ENCODE results near the gene CEBPB.
"Not testable (repeated sequence)": the region's sequence is repeated elsewhere in the genome, so short reads cannot be mapped to it uniquely, and the experiment has no call there.

CEBPB gene

DNA sequence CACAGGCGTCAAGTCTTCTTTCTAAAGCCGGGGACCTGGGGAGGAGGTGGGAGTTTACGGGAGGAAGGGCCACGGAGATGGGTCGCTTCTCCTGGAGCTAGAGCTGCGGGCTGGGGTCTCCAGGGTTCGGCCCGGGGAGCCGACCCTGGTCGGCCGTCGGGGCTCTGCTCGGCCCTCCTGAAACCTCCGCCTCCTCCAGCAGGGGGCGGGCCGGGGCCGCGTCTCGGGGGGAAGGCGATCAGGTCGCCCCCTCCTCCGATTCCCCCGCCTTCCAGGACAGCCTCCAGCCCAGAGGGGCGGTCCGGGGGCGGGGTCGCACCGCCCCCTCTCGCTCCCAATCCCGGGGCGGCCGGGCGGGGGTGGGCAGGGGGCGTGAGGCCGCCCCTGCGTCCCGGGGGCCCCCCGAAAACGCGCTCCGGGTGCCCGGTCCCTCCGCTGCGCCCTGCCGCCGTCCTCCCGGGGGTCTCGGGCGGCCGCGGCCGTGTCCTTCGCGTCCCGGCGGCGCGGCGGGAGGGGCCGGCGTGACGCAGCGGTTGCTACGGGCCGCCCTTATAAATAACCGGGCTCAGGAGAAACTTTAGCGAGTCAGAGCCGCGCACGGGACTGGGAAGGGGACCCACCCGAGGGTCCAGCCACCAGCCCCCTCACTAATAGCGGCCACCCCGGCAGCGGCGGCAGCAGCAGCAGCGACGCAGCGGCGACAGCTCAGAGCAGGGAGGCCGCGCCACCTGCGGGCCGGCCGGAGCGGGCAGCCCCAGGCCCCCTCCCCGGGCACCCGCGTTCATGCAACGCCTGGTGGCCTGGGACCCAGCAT is at the start of gene CEBPB:
Gene CEBPB, plus strand, starts transcription at position 580 of the 814 bp plus-strand sequence. Its CDS starts 204 bp downstream, at position 784.
- peak; percentile 85 for DNase-seq

DNA sequence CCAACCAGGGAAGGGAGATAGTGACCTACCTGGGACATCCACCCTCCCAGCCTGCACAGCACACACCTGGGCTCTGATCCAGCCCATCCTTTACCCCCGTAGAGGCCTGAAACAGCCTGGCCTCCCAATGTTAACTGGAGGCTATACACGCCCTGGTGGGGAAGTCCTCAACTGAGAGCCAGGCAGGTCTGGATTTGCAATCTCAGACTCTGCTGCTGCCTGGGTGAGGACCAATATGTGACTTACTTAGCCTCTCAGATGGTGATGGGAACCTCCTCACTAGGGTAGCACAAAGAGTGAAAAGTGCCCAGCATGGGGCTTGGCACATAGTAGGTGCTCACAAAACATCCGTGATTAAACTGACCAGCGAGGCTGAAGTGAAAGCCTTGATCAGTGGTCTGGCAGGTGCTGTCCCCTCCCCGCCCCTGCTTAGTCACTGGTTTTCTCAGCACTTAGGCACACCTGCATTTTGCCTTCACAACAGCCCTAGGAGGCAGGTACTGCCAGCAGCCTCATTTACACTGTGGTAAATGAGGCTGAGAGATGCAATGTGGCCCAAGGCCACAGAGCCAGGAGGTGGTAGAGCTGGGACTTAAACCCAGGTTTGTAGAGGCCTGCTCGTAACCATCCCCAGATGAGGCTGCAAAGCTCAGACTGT is 49.5 kb upstream of the CEBPB start:
- no peak for DNase-seq

DNA sequence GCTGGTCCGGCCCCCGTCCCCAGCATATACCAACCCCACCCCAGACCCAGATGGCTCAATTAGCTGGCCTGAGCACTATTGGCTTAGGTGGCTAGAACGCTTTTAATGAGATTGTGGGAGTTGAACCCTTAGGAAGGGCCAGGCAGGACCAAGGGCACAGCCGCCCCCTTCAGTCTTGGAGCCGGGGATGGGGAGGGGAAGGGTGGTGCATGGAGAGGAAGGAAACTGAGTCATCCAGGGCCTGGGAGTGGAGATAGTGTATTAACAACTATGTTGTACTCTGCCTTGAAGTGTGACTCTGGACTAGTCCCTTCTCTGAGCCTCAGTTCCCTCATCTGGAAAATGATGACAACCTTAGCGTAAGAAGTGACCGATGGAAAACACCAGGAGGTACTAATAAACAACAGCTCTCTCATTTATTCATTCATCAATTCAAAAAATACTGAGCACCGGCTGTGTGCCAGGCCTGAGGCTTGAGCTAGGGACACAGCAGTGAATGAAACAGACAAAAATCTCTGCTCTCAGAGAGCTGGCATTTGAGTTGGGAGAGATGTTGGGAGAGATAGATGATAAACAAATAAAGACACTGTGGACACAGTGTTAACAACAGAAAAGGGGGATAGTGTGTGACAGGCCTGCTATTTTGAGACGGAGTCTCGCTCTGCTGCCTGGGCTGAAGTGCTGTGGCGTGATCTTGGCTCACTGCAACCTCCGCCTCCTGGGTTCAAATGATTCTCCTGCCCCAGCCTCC is 48.6 kb upstream of the CEBPB start:
- DNase-seq: no peak

DNA sequence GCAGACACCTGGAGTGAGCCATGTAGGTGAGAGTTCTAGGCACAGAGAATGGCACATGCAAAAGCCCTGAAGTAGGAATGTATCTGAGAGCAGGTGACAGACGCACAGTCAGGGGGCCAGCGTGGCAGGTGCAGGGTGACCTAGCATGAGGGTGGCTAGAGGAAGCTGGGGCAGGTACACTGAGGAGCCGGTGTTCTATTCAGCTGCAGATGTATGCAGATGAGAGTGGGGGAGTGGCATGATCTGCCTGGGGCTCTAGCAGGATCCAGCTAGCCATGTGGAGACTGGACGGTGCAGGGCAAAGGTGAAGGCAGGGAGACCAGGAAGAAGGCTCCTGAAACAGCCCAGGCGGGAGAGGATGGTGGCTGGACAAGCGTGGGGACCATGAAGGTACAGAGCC is 47.8 kb upstream of the CEBPB start:
- DNase-seq: no peak

DNA sequence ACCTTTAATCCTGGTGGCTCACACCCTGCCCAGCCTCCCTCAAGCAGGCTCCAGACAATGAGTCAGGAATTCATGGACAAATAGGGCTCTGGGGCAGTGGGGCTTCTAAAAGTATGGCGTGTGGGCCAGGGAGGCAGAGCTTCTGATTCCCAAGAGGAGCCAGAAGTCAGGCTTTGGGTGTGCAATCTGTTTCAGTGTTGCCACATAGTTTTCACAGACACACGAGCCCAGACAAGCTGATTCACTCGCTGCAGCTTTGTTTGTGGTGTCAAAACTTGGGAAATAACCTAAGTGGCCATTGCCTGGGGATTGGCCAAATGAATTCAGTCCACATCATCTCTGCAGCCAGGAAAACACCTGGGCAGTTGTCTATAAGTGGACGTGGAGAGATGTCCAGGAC is 46.3 kb upstream of the CEBPB start:
- DNase-seq: no peak

DNA sequence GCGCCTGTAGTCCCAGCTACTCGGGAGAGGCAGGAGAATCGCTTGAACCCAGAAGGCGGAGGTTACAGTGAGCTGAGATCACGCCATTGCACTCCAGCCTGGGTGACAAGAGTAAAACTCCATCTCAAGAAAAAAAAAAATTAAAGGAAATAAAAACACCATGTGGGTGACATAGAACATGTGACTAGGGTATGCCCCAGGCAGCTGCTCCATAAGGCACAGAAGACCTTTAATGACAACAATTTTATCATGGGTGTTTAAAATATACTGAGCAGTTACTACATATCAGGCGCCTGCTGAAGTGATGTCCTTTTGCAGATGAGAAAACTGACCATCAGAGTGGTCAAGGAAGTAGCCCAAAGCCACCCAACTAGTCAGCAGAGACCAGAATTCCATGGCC is 45.1 kb upstream of the CEBPB start:
- no peak for DNase-seq

DNA sequence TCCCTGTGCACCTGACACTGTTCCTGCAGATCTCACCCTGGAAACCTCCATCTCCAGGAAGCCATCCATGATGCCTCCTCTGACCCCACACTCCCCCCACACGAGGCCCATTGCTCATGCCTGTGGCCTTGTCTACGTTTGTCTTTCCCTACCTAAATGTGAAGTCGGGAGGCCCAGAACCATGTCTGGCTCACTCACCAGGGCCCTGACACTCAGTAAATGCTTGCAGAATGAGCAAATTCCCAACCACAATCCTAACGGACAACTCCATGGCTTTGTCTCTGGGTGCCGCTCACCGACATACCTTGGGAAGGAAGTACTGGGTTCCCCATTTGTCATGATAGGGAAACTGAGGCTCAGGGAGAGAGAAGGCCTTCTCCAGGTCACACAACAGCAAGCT is 44.4 kb upstream of the CEBPB start:
- DNase-seq: no peak

DNA sequence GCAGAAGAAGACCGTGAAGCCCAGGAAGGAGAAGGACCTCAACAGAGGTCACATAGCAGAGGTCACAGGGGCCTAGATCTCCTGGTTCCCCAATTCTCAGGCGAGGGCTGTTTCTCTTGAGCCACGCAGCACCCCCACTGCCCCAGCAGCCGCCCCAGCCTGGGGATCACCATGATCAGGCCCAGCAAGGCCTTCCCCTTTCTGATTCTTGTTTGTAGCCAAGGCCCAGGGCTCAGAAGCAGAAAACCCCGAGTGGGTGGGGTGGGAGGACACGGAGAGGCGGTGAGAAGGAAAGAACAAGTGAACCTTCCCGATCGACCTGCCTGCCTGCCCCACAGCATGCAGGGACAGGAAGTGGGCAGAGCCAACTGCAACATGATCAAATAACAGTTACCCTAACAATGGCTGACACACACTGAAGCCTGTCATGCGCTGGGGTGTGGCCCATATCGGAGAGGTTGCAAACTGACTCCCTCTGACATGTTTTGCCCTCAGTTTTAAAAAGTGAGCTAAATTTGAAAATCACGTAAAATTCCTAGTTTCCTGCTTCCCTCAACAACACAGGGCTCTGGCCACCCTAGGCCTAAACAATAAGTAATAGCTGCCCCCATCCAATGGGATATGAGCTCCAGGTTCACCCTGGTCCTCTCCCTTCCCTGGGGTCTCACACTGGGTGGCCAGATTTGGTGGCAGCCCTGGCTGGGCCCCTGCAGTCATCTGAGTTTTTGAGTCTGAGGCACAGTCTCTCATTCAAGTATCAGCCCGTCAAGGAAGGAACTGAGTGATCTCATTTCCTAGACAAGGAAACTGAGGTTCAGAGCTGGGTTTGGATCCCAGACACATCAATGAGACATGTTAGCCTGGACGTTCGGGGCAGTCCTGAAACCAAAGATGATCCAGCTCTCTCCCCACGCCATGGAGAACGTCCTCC is 43.6 kb upstream of the CEBPB start:
- no peak for DNase-seq

DNA sequence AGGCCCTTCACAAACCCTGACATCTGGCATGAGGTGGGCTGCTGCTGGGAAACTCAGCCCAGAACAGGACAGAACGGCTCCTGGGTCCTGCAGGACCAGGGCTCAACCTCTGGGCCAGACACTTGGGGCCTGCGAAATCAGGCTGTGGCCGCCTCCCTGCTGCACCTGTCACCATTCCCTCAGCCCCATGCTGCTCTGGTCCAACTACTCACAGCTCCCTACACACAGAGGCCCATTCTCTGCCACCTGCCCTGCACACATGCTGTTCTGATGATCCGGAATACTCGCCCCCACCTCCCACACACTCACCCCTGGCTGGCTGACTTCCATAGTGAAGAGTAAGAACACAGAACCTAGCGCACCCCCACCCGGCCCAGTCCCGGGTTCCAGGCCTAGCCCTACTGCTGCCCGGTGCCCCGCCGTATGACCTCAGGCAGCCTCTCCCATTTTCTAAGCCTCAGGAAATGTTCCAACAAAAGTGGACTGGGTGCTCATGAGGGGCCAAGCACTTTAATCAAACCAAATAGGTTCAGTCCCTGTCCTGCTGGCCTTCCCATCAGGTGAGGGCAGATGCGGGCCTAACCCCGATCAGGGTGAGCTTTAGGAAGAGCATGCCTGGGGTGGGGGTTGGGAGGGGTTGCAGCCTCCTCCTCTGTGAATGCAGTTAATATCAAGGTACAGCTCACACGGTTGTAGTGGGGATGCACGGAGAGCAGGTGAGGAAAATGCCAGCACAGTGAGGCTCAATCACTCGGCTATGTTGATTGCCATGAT is 41.0 kb upstream of the CEBPB start:
- DNase-seq: no peak

DNA sequence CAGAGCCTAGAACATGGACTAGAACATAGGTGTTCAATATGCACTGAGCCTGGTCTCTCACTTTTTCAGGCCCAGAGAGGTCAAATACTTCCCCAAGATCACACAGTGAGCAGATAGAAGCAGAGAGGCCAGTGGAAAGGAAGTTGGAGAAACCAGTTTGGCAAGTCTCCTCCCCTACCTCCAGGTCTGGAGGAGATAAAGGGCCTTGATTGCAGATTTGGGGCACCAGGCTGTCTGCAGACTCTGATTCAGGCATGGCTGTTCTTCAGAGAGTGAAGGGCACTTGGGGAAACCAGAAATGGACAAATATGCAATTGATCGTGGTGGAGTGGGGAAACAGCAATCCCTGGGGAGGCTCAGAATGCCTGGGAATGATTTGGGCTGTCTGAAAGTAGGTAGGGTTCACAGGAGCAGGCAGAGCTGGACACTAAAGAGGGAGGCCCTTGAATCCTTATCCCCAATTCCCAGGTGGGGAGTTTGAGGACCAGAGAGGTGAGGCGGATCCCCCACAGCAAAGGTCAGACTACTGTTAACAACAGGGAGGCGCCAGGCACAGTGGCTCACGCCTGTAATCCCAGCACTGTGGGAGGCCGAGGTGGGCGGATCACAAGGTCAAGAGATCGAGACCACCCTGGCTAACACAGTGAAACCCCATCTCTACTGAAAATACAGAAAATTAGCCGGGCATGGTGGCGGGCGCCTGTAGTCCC is 39.4 kb upstream of the CEBPB start:
- DNase-seq: no peak

DNA sequence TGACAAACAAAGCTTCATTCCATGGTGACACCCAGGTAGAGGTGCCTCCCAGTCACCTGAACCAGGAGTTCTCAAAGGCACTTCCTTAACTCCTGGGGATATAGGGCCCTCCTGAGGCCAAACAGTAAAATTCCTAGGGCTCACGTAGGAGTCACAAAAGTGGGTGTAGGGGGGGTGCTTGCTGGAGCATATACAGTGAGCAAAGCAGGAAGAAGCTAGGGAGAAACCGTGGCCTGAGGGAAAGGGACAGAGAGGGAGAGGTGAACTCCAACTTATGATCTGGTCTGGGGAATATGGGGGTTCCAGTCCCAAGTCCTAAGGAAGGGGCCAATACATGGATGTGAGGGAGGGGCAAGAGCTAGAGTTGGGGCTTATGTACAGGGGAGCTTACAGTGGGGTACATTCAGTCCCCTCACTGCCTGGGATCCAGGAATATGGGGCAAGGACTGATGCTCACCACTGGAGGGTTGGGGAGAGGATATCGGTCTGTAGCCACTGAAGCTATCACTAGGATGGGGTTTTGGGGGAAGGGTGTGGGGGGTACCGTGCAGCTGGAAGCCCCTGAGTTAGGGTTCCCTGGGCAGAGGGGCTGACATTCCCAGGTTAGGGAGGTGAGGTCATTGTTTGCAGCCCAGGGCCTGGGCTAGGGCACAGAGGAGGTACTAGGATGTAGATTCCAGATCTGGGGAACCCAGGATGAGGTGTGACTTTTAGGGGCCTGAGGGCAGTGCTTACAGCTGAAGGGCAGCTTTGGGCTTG is 38.1 kb upstream of the CEBPB start:
- no peak for DNase-seq

DNA sequence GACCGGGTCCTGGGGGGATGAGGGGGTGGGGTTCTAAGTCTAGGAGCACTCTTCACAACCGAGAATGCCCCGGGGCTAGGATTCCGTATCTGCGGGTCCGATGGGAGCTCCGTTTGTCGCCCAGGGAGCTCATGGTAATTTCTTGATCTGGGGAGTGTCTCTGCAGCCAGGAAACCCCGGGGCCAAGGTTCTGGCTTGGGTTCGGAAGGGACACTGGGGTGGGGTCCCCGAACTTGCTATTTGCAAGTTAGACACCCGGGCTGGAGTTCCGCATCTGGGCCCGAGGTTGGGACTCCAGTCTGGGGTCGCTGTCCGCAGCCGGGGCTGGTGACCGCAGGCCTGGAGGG is 37.5 kb upstream of the CEBPB start:
- no peak for DNase-seq

DNA sequence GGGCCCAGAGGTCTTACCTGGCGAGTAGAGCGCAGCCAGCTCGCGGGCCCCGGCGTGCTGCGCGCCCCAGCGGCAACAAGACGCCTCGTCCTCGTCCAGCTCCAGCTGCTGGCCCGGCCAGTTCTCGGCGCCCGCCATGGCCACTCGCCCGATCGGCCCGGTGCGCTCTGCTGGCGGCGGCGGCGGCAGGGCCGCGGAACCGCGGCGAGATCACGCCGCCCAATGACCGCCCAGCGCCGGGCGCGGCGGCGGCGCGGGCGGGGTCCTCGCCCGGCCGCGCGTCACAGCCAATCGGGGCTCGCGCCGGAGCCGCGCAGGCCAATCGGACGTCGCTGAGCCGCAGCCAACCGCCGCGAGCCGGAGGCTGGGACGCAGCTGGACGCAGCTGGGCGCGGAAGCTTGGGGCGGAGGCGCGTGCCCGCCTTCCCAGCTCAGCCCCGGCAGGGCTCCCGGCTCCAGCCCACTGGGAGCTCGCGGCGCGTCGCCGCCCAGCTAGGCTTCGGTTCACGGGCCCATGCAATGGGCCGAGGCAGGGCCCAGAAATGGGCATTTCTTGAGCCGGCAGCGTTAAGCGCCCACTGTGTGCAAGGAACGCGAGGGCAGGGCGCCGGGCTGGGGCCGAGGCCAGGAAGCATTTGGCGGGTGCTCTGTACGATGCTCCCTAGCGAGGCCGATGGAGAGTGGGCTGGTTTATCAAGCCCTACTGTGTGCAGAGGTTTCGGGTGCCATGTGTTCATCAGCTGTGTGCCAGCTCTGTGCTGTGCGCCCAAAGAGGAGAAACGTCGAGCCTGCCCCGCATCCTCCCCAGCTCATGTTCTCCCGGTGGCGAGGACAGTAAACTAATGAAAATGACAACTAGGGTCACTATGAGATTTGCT is 36.9 kb upstream of the CEBPB start, which contains the start of gene PEDS1:
Gene PEDS1, minus strand, starts transcription at position 224 of the 878 bp plus-strand sequence. Its CDS starts 86 bp downstream, at position 138.
- peak; percentile 90 for DNase-seq

DNA sequence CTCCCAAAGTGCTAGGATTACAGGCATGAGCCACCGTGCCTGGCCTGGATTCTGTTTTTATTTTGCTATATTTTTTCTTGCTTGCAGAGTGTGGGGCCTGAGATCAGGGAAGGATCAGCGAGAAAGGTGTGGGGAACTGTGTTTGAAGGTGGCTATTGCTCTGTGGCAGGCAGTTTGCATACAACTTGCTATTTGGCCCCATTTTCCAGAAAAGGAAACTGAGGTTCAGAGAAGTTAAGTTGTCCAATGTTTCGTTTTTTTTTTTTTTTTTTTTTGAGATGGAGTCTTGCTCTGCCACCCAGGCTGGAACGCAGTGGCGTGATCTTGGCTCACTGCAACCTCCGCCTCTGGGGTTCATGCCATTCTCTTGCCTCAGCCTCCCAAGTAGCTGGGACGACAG is 29.1 kb upstream of the CEBPB start:
- DNase-seq: not testable (repeated sequence)

DNA sequence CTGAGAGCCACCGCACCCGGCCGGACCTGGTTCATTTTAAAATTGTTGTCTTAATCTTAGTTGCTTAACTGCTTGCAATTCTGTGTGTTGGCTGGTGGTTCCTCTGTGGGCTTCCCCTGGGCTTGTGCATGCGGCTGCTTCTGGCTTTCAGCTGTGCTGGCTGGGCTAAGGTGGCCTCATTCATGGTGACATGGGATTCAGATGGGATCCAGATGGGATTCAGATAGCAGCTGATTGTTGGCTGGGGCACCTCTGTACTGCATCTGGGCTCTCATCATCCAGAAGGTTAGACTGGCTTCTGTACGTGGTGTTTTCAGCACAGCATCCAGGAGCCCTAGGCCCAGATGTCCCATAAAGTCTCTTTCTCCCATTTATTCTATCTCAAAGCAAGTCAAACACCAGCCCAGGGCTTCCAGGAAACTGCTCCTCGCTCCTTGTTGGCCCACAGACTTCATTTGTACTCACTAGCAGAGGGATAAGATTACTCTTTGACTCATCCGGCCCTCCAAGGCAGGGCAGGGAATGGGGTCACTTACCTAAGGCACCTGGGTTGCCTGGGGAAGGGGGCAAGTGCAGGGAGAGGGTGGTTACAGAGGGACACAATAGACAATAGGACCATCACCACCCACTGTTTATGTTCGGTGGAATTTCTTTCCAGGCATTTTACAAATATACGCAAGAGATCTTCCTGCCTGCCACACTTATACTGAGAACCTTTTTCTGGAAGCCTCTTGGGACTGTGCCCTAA is 26.9 kb upstream of the CEBPB start:
- no peak for DNase-seq

DNA sequence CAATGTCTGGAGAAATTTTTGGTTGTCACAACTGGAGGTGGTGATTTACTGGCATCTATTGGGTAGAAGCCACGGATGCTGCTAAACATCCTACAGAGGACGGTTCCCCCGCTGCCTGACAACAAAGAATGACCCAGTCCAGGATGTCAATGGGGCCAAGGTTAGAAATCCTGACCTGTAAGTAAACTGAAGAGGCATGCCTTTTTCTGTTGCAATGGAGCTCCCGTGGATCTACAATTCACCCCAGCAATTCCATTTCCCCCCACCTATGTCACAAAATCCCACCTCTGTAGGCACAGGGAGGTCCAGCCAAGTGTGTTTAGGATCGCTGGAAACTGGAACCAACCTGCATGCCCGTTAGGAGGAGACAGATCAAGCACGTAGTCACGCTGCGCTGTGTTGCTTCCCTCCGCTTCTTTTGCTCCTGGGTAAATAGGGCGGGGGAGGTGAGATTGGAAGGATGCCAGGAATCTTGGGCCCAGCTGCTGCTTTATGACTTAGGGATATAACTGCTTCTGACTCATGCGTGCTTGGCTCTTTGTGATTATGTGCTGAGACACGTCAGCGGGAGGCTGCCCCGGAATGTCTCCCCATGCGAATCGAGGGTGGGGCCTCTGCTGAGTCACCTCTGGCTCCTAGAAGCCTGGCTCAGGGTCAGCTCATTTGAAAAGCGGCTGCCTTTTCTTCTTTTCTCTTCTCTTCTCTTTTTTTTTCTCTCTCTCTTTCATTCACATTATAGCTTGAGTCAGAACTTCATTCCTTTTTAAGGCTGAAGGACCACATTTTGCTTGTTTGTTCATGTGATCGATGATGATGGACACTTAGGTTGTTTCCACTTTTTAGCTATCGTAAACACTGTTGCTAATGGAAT is 24.7 kb upstream of the CEBPB start:
- DNase-seq: peak; percentile 98

DNA sequence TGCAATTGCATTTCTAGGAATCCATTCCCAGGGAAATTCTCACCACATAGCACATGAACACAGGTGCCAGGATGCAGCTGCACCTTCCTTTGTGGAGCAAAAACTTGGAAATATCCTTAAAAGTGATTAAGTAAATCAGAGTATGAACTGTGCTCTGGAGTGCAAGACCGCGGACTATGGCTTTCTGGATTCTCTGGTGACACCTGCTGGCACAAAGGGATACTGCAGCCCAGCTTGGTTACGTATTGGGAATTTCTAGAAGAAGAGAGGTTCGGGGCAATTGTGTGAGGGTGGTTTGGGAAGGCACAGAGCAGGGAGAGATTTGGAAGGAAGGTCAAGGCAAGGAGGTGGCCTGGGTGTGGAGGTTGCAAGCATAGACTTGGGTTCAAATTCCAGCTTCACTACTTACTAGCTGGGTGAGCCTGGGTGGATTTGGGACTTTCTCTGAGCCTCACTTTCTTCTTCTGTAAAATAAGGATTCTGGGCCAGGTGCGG is 21.3 kb upstream of the CEBPB start:
- peak; percentile 34 for DNase-seq
